HL-60 (cell line): ENCODE data around the gene AFAP1L2.

Source experiments
- DNase-seq, 2 experiments: peaks; one replicate each; pipeline ENCODE4 v3.0.0-alpha.2; 2010 to 2020; ENCODE audit warnings: low read depth in 1 of 2, low spot score in 1 of 2
- H3K27ac ChIP-seq: fragments of 250-450 bp; sonication (Bioruptor Pico); replicated peaks from 2 replicates; pipeline ENCODE4 v1.5.1; 2020; ENCODE audit warnings: mild to moderate bottlenecking, moderate library complexity
- H3K27me3 ChIP-seq: fragments of 250-450 bp; sonication (Bioruptor Pico); 2 replicates; pipeline ENCODE4 v1.5.1; 2021; ENCODE audit warnings: mild to moderate bottlenecking, moderate library complexity; ENCODE audit not compliant: insufficient read depth, poor library complexity, severe bottlenecking
- H3K4me3 ChIP-seq: replicated peaks from 2 replicates; pipeline ENCODE4 v1.5.1; 2011; ENCODE audit warnings: mild to moderate bottlenecking, control low read depth, low read length; ENCODE audit not compliant: insufficient read depth
- GABPA ChIP-seq: IDR thresholded peaks from 2 replicates; pipeline ENCODE4 v1.6.1; 2012; ENCODE audit warnings: low read depth
- POLR2AphosphoS5 ChIP-seq: IDR thresholded peaks from 2 replicates; pipeline ENCODE4 v1.6.1; 2012; ENCODE audit warnings: low read depth
- SPI1 ChIP-seq: IDR thresholded peaks from 2 replicates; pipeline ENCODE4 v1.6.1; 2012; ENCODE audit warnings: low read depth, mild to moderate bottlenecking, borderline replicate concordance
- TF ChIP-seq, protein P1 (sequence below): IDR thresholded peaks from one replicate; pipeline ENCODE4 v1.5.1; 2011; ENCODE audit warnings: low read length, control low read depth, inconsistent platforms; ENCODE audit not compliant: insufficient read depth
- TF ChIP-seq, protein P2 (sequence below): IDR thresholded peaks from 2 replicates; pipeline ENCODE4 v1.6.1; 2012; ENCODE audit warnings: low read depth; ENCODE audit not compliant: insufficient replicate concordance

Gene AFAP1L2

DNA sequence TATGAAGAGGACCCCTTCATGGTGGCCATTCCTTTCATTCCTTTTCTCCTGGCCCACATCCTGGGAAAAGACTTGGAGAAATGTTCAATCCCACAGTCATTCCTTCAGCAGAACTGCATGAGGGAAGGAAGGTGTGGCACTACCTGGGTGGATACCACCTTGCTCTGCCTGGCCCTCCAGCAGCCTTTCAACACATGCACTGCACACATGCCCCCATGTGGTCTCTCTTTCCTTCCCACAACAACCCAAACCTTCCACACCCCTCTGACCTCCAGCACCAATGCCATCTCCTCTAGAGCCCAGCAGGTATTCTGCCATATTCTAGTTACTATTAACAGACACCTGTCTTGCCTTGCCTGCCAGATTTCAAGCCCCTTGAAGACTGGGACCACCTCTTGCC is 40.5 kb upstream of the AFAP1L2 start:
- no peak overlapping the region for H3K4me3 ChIP-seq
- H3K27ac ChIP-seq, result no peak overlapping the region
- TF ChIP-seq, protein P1, sequence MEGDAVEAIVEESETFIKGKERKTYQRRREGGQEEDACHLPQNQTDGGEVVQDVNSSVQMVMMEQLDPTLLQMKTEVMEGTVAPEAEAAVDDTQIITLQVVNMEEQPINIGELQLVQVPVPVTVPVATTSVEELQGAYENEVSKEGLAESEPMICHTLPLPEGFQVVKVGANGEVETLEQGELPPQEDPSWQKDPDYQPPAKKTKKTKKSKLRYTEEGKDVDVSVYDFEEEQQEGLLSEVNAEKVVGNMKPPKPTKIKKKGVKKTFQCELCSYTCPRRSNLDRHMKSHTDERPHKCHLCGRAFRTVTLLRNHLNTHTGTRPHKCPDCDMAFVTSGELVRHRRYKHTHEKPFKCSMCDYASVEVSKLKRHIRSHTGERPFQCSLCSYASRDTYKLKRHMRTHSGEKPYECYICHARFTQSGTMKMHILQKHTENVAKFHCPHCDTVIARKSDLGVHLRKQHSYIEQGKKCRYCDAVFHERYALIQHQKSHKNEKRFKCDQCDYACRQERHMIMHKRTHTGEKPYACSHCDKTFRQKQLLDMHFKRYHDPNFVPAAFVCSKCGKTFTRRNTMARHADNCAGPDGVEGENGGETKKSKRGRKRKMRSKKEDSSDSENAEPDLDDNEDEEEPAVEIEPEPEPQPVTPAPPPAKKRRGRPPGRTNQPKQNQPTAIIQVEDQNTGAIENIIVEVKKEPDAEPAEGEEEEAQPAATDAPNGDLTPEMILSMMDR, result no peak
- TF ChIP-seq SPI1, result no peak
- no peak for TF ChIP-seq POLR2AphosphoS5
- TF ChIP-seq GABPA, result no peak
- TF ChIP-seq, protein P2, sequence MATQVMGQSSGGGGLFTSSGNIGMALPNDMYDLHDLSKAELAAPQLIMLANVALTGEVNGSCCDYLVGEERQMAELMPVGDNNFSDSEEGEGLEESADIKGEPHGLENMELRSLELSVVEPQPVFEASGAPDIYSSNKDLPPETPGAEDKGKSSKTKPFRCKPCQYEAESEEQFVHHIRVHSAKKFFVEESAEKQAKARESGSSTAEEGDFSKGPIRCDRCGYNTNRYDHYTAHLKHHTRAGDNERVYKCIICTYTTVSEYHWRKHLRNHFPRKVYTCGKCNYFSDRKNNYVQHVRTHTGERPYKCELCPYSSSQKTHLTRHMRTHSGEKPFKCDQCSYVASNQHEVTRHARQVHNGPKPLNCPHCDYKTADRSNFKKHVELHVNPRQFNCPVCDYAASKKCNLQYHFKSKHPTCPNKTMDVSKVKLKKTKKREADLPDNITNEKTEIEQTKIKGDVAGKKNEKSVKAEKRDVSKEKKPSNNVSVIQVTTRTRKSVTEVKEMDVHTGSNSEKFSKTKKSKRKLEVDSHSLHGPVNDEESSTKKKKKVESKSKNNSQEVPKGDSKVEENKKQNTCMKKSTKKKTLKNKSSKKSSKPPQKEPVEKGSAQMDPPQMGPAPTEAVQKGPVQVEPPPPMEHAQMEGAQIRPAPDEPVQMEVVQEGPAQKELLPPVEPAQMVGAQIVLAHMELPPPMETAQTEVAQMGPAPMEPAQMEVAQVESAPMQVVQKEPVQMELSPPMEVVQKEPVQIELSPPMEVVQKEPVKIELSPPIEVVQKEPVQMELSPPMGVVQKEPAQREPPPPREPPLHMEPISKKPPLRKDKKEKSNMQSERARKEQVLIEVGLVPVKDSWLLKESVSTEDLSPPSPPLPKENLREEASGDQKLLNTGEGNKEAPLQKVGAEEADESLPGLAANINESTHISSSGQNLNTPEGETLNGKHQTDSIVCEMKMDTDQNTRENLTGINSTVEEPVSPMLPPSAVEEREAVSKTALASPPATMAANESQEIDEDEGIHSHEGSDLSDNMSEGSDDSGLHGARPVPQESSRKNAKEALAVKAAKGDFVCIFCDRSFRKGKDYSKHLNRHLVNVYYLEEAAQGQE, result no peak
- H3K27me3 ChIP-seq, result no peaks in the 10 kb centered on the region
- DNase-seq, result no peak

DNA sequence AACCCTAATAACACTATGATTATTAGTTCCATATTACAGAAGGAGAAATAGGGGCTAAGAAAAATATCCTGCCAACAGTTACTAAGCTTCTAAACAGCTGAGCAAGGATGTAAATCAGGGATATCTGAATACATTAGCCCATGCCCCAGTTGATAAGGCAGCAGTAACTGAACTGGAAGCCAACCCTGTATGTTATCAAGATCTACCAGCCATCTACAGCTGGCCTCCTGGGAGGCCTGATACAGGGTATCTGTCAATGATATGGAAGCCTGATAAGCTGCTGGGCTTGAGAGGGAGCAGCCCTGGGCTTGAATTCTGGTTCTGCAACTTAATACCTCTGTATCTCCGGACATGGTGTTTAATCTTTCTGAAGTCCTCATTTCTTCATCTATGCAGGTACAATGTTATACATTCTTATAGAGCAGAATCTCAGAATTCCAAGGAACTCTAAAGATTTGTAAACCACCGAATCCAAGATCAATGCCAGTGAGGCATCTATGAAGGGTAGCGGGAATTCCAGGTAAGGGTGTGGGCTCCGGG is 37.9 kb upstream of the AFAP1L2 start:
- no peak for DNase-seq
- no peak overlapping the region for H3K4me3 ChIP-seq
- H3K27ac ChIP-seq, result no peak overlapping the region
- no peaks in the 10 kb centered on the region for H3K27me3 ChIP-seq
- TF ChIP-seq, protein P1, result no peak
- no peak for TF ChIP-seq POLR2AphosphoS5
- TF ChIP-seq, protein P2, result no peak
- no peak for TF ChIP-seq GABPA
- TF ChIP-seq SPI1, result no peak

DNA sequence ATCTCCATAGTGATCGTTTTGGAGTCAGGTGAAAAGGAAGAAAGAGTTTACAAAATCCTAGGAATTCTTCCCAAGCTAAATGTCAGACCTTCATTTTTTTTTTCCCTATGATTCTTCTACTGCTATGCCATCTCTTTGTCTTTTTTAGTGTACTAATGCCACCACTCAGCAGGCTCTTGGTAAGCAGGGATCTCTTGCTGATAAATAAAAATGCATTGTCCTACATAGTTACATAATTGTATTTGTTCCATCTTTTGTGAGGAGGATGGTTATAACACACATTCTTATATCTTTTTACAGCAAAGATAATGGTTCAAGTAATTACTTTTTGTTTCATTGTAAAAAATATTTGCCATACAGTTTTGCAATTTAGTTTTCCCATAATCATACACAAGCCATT is 36.8 kb upstream of the AFAP1L2 start:
- no peak overlapping the region for H3K27ac ChIP-seq
- H3K4me3 ChIP-seq, result no peak overlapping the region
- DNase-seq, result no peak
- no peaks in the 10 kb centered on the region for H3K27me3 ChIP-seq
- TF ChIP-seq, protein P2, result no peak
